Activated CD8-positive, alpha-beta memory T cell treated with anti-CD3 and anti-CD28 coated beads for 48 hours (primary cell): ENCODE results near the gene HIP1.
"Not testable (repeated sequence)": the region's sequence is repeated elsewhere in the genome, so short reads cannot be mapped to it uniquely, and the experiment has no call there.

Experiments used
- DNase-seq, 3 experiments: peaks; one replicate each; pipeline ENCODE4 v3.0.0-alpha.2; 2020; ENCODE audit warnings: low read depth in 2 of 3, low spot score in 2 of 3

Gene HIP1

GRCh38 chr7:75738604-75738974, at the start of gene HIP1:
Gene HIP1 (minus strand): TSS chr7:75738941. CDS start chr7:75738920, 21 bp downstream.
- DNase-seq: peak in 1 of 3 experiments; percentile 13

GRCh38 chr7:75788154-75788847, 49.6 kb upstream of the HIP1 start:
- not testable (repeated sequence) for DNase-seq

- DNase-seq: not testable (repeated sequence)
These were observed 44.3 kb upstream of the HIP1 start for GRCh38 chr7:75783058-75783457.

GRCh38 chr7:75780647-75781273, 42.0 kb upstream of the HIP1 start:
- not testable (repeated sequence) for DNase-seq

GRCh38 chr7:75779516-75779915, 40.8 kb upstream of the HIP1 start:
- not testable (repeated sequence) for DNase-seq

GRCh38 chr7:75779035-75779434, 40.3 kb upstream of the HIP1 start:
- not testable (repeated sequence) for DNase-seq

- peak; percentile 12 to 23 (median 13) for DNase-seq
These were observed 37.7 kb upstream of the HIP1 start for GRCh38 chr7:75776295-75776971.

GRCh38 chr7:75773958-75774357, 35.2 kb upstream of the HIP1 start:
- not testable (repeated sequence) for DNase-seq

GRCh38 chr7:75772081-75773077, 33.6 kb upstream of the HIP1 start, which contains the start of gene CCL26:
Gene CCL26 (minus strand): TSS chr7:75772211. CDS start chr7:75772176, 35 bp downstream.
- no peak for DNase-seq

- DNase-seq: no peak
These were observed 32.5 kb upstream of the HIP1 start for GRCh38 chr7:75771224-75771623.

GRCh38 chr7:75762350-75762917, 23.7 kb upstream of the HIP1 start:
- DNase-seq: no peak

- DNase-seq: not testable (repeated sequence)
These were observed 23.1 kb upstream of the HIP1 start for GRCh38 chr7:75761801-75762200.

GRCh38 chr7:75758491-75758890, 19.8 kb upstream of the HIP1 start:
- no peak for DNase-seq

GRCh38 chr7:75757860-75758259, 19.1 kb upstream of the HIP1 start:
- DNase-seq: no peak

GRCh38 chr7:75756991-75757676, 18.4 kb upstream of the HIP1 start:
- DNase-seq: no peak

GRCh38 chr7:75756206-75756990, 17.7 kb upstream of the HIP1 start:
- no peak for DNase-seq

GRCh38 chr7:75743455-75743859, 4.7 kb upstream of the HIP1 start:
- no peak for DNase-seq

- no peak for DNase-seq
These were observed 2.2 kb upstream of the HIP1 start for GRCh38 chr7:75740846-75741497.
